Mammary epithelial cell (primary cell): ENCODE results near the gene STK24.

Experiments used
- EZH2 ChIP-seq: IDR thresholded peaks from 2 replicates; pipeline ENCODE4 v1.6.1; 2012; ENCODE audit warnings: low read length, inconsistent platforms, borderline replicate concordance
- TF ChIP-seq, protein P1 (sequence below), 2 donors: IDR thresholded peaks in 1 of 2; conservative IDR thresholded peaks in 1 of 2; 2 replicates each; pipeline ENCODE4 v1.5.1; 2011 to 2012; ENCODE audit warnings: inconsistent platforms in 2 of 2, low read length in 2 of 2, mild to moderate bottlenecking in 2 of 2, control low read depth in 1 of 2, low read depth in 1 of 2; ENCODE audit not compliant: insufficient read depth in 1 of 2; ENCODE audit errors: extremely low read depth in 1 of 2

DNA sequence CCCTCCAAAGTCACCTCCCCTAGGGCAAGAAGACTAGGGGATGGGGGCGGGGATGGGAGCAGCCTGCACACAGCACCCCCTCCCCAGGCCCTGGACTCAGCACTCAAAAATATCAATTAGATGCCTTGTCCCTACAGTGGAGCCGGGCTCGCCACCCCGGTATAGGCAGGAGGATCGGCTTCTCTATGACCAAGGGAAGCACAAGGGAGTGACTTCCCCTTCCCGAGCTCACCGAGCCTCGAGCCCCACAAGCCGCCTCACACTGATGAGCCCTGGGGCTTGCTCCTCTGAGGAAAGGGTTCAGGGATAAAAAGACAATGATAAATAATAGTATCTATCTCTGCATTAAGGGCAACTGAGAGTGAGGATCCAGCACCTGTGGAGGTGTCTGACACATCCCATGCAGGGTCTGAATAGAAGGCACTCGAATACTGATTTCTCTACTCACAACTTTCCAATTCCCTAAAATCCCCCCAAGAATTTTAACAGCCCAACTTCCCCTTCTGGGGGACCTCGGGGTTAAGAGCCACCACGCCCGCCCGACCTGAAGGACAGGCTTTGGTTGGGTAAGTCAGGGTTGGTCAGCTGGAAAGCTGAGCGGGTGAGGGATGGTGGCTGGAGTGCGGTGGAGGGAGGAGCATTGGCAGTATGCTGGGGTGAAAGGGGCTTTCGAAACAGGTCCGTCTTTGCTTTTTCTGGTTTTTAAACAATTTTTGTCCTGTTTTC is 51.3 kb downstream of the STK24 start:
- TF ChIP-seq, protein P1, sequence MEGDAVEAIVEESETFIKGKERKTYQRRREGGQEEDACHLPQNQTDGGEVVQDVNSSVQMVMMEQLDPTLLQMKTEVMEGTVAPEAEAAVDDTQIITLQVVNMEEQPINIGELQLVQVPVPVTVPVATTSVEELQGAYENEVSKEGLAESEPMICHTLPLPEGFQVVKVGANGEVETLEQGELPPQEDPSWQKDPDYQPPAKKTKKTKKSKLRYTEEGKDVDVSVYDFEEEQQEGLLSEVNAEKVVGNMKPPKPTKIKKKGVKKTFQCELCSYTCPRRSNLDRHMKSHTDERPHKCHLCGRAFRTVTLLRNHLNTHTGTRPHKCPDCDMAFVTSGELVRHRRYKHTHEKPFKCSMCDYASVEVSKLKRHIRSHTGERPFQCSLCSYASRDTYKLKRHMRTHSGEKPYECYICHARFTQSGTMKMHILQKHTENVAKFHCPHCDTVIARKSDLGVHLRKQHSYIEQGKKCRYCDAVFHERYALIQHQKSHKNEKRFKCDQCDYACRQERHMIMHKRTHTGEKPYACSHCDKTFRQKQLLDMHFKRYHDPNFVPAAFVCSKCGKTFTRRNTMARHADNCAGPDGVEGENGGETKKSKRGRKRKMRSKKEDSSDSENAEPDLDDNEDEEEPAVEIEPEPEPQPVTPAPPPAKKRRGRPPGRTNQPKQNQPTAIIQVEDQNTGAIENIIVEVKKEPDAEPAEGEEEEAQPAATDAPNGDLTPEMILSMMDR (conservative IDR thresholded peaks at IDR 0.05 in 1 of 2, IDR thresholded peaks at IDR 0.05 in 1 of 2; ENCODE audit: extremely low read depth in 1 of 2, insufficient read depth in 1 of 2, low read depth in 1 of 2, low read length in 2 of 2): no peak
- TF ChIP-seq EZH2: no peak
